HG03571 (cell line): ENCODE measurements around the gene ZEB2.

ENCODE experiments used
- ATAC-seq: cut with Tn5 transposase; IDR thresholded peaks from one replicate; pipeline ENCODE4 v1.9.1; 2021; ENCODE audit not compliant: unreplicated experiment

Gene ZEB2

DNA sequence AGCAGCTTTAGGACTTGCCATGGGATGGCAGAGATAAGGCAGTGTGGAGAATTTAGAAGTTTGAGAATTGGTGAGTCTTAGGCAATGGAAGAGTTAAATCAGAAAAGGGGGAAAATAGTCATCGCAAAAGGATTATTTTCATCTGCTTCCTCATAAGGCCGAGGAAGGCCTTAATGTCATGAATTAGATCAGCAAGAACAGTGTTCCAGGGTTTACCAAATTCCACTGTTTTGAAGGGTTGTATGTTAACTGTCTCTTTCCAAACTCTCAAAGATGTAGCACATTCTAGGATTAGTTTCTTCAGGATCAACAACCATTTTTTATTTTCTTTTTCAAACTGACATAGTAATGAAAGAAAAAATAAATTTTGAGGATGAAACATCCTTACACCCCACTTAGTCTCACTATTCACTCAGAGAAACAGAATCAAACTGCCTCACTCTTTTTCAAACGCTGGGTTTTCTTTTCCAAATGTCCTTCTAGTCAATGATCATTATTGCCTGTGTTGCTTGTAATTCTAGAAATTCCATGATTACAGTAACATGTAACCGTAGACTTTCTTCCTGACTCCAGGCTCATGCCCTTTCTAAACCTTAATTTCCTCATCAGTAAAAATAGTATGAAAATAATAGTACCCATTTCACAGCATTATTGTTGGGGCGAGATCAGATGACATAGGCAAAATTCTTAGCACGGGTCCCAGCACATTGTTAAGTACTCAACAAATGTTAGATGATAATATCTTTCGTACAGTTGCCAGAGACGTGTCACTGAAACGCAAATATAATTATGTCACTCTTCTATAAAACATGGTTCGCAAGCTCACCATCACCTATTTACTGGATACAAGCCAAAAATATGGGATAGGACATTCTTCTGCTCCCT is 23.6 kb downstream of the ZEB2 start:
- ATAC-seq, result no peak

DNA sequence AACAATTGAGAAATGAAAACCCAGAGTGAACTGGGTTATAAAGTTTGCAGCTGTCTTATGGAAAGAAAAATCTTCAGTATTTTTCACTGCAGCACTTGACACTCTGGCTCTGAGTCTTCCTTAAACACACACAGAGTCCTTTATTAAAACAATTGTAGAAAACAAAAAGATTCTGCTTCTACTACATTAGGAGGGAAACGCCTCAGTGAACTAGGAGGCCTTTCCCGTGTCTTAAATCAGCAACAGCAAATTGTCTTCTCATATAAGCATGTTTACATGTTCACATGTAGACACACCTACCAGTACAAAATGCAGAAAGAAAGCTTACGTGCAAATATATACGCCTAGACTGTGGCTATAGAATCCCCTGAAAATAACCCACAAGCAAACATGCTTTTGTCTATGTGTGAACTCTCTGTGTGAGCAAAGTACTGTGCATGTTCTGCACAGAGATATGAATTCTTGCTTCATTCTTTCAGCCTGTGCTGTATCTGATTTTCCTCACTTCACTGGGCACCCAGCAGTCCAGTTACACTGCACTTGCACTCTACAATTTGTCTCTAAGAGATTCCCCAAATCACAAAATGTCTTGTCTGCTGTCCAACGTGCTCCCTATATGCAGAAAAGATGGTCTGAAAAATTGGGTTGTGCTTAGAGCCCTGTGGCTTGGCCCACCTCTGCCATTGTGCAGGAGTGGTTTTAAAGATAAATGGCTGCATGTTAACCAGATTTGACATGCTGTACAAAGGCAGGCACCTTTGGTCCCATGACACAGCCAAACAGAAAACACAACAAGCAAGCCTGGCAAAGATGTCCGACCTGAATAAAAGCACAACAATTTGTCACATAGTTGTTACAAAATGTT is 24.5 kb downstream of the ZEB2 start:
- ATAC-seq, result no peak

DNA sequence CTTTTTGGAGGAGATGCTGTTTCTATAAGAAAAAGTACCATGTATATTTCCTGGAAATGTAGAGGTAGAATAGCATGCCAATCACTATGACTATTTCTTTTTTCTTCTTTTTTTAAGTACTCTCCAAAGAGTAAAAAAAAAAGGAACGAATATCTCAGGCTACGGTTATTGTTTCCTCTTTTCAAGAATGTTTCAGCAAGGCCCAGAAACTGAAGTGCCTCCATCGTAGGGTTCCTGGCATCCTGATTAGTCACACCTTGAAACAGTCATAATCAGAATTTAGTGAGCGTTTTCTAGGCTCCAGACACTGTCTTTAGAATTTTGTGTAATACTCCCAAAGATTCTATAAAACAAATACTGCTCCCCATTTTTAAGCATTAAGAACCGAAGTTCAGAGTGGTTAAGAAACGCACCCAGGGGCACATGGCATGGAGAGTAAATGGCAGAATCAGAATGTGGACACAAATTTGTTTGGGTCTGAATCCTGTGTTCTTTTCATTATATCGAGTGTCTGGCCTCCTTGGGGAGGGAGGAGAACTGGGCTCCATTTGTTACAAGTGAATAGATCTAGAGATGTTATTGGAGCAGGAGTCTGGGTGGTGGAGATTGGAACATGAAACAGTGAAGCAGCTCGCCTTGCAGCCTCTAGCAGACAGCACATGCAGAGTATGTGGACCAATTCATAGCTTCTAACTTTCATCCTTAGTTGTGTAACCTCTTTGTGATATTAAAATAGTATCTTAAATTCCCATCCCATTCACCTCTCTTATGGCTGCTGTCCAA is 26.7 kb downstream of the ZEB2 start:
- ATAC-seq, result no peak

DNA sequence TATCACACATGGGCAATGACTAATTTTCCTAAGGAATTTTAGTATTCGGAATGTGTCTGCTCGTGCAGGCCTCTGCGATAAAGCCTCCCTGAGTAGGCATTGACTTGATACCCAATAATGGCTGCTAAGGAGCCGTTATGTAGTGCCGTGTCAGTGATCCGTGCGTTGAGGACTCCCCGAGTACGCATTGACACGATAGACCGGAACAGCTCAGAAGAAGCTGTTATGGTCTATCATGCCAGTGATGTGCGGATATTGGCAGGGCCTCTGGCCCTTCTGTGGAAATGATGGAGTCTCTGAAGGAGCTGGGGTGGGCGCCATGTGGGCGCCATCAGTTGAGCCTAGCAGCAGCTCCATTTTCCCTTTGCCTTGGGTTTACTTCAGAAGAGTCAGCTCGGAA is 29.1 kb downstream of the ZEB2 start:
- ATAC-seq, result no peak

DNA sequence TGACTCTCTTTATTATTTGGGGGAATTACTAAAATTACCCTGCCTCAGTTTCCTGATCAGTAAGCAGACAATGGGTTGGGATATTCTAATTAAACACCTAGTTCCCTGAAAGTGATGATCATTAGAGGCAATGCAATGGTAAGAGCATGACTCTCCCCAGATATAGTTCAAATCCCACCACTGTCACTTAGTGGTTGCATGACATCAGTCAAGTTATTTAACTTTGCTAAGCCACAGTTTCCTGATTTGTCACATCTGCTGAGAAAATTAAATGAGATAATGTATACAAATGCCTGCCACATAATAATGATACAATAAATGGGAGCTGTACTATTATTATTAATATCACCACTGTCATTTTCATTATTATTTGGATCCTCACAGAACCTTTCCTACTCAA is 29.9 kb downstream of the ZEB2 start:
- ATAC-seq, result no peak

DNA sequence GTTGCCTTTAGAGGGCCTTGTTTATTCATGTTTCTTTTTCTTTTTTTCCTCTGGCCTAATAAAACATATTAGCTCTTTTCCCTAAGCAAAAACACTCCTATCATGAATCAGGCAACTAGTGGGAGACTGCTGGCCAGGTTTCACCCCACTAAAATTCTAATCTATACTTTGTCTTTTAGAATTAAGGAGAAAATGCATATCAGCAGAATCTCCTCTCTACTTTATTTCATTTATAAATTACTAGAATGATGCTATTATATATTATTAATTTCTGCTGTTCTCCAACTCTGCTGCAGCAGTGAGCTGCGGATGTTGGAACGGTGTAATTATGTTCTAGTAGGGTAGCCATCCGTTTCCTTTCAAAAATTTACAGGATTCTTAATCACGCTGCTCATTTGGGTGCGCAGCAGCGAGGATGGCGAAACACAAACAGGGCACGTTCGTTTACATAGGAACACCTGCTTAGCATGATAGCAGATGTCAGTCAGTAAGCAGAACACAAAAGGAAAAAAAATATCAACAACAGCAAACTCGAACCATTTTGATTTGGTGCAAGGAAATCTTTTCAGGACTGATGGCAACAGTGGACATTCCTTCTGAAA is 30.5 kb downstream of the ZEB2 start:
- no peak for ATAC-seq

DNA sequence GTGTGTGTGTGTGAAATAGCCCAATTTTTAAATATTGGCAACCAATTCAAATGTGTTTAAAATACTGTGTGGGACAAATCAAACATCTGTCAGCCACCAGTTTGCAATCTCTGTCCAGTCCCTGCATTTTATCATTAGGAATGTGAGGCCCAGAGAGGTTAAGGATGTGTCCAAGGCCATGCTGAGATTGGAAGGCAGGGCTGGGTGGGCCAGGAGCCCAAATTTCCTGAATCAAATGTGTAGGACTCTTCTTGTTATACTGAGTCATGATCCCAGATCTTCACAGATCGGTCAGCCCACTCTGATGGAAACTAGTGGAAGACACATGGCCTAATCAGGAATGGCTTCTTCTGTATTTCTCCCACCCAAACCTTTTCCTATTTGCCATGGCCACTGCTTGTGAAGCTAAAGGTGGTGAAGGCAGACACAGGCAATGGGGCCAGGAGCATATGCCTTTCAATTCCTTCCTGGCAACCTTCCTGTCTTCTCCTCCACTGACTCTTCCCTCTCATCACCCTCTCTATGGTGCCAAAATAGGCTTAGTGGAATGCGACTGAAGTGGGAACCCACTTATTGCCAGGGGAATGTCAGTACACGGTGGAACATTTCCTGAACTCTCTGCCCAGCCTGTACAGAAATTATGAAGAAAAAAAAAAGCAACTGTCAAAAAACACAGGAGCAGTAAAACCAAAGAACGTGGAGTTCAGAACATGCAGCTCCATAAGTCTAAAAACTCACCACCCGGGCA is 35.5 kb downstream of the ZEB2 start:
- no peak for ATAC-seq

DNA sequence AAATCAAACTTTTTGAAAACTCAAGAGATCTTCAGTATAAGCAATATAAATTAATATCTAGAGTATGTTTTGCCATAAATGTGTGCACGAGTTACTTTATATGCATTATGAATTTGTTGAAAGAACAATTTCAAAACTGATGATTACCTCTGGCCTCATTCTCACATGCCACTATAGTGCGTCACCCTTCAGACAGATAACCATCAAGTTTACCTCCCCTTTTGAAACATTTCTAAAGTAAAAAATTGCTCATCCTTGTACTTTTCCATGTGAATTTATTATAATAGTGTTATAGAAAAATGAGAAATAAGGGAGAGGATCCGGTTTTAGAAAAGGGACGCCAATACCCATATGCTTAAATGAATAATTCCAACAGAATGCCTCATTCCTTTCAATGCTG is 38.3 kb downstream of the ZEB2 start:
- no peak for ATAC-seq

DNA sequence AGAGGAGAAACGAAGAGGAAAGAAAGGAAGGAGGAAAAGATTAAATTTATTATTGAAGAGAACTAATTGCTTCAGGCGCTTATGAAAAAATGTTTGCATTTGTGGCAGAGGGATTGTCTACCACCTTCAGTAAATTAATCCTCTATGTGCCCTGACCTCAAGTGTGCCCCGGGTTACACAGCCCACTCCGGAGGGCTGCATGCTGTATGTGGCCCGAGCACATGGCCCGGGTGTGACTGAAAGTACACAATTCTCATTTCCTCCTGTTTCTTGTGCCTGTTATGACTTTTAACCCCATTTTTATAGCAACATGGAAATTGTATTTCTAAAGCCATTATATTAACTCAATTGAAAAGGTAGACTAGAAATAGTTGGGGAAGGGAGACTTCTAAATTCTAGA is 38.8 kb downstream of the ZEB2 start:
- ATAC-seq, result no peak

DNA sequence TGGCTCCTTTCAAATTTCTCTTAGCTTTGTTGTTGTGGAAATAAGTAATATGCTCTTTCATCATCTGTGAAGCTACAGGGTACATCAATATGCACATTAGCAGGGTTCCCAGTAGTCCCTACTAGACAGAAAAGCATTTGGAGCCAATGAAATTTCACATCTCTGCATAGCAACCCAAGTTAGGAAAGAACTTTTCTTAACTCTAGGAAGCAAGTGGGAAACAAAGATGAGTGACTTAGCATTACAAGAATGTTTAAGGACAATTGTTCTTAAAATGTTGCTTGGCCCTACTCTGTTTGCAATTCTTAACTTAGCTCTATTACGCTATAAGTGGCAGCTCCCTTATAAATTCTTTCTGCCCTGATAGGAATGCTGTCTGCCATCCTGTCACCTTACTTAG is 39.6 kb downstream of the ZEB2 start:
- ATAC-seq, result no peak

DNA sequence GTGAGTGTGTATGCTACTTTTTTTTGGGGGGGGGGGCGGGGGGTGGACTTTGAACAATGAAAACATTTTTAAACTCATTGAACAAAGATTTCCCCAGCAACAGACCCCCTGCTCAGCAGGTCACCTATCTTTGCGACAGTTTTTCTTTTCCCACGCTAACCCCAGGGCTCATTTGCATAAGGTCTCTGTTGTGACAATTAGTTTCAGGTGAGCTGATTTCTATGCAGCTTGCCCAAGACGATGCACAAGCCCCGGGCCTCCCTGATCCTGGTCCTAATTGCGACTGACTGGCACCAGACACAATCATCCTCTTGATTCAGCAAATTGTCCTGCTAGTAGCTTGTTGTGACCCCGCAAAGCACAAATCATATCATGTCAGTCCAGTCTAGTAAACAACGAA is 40.3 kb downstream of the ZEB2 start:
- no peak for ATAC-seq

DNA sequence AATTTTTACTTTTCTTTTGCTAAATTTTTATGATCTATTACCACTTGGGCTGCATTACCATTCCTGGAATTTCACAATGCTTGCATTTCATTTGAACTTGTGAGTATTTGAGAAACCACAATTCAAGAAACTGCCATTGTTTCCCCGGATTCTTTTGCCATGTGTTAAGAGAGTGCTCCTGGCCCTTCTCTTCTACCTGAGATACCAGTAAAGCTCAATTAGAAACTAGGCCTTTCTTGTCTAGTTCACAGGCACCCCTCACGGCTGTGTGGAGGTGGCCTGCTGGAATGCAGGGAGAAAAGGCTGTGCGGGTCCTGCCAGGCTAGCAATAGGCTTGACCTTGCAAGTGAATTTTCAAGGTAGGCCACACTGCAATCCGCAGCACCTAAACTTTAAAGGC is 40.8 kb downstream of the ZEB2 start:
- no peak for ATAC-seq

DNA sequence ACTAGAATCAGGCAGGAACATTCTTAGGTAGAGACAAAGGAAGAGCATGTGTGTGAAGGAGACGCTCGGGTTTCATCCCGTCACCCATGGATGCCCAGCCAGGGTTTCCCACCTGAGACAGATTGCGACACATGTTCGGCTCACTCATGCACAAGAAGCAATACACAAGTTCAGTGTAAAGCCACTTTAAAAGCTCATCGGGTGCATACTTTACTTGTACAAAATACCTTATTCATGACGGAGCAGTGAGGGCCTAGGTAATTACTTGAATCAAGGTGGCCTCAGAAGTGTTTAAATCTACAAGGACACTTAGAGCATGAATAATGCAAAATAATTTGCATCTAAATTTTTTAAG is 42.0 kb downstream of the ZEB2 start:
- ATAC-seq, result no peak

DNA sequence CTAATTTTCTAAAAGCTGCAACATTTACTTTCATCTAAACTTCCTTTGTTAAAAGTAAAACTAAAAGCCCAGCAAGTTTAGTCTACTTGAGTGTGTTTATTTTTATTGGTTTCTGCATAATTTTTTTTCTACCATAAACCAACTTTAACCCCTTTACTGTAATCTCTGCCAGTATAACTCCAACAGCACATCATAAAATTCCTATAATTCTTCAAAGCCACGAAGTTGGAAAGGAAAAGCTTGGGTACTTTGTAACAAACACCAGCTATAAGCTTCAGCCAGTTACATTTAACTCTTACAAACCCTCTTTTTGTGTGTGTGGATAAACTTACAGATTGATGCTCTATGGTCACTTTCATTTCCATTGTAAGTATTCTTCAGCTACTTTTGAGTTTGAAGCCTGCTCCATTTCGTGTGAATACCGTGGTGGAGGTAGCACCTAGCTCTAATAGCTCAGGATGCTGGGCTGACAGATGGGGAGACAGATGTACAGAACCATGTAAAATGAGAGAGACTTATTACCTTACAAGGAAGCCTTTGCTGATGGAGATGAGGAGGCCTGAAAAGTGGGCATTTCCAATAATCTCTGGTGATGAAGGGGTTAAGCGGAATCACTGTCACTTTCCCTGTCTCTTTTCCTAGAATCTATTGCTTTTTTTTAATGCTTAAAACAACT is 42.5 kb downstream of the ZEB2 start:
- no peak for ATAC-seq

DNA sequence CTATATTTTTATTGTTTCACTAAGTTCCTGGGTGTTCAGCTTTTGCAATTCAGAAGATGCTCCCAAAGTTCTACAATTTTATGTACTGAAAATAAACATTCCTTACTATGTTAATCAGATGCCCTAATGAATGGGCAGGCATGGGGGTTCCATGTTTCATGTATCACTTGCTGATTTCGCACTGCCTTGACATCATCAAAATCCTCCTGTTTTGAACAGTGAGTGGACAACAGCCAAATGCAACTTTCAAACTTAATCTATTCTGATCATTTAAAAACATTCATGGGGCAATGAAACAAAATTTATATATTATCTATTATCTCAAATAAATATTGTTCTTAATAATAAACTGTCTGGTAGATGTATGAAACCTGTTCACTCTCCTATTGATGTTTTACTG is 43.2 kb downstream of the ZEB2 start:
- ATAC-seq, result no peak

DNA sequence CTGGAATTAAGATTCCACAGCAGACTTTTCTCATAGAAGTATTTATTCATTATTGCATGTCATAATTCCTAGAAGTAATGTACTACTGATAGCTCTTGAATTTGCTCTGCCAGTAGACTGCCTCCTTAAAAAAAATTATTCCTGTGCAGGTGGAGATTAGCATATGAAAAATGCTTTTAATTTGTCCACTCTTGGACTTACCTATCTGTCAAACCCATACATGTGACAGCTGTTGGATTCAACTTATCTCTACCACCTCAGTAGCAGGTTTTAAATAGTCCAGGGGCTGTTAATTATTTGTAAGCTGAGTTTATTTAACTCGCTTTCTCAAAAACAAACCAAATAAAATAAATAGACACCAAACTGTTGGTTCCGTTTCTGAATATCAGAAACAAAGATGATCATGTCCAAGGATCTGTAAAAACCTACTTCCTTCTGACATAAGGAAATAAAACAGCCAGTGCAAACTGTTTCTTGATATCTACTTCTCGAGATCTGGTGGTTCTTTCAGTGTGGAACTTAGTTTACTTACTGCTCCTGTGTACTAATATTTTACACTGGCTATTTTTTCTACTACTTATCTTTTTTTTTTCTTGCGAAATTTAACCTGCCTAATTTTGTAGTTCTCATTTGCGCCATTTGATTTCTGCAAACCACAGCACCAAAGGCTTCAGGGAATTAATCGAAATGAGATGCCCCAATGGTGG is 44.2 kb downstream of the ZEB2 start:
- no peak for ATAC-seq

DNA sequence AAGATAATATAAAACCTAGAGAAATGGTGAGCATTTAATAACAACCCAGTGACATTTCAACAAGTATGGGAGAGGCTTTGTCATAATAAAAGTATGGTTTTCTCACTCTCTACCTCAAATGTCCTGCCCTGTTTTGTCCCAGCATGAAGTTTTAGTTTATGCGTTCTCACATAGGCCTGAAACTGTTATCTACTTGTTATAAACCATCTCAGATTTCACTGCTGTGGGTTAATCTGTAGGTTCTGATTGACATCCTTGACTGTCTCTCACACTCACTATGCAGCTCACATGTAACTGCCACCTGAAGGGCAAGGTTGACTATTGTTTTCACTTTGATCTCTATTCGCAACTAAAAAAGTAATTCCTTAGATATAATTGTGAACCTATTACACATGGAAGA is 44.9 kb downstream of the ZEB2 start:
- ATAC-seq, result no peak

DNA sequence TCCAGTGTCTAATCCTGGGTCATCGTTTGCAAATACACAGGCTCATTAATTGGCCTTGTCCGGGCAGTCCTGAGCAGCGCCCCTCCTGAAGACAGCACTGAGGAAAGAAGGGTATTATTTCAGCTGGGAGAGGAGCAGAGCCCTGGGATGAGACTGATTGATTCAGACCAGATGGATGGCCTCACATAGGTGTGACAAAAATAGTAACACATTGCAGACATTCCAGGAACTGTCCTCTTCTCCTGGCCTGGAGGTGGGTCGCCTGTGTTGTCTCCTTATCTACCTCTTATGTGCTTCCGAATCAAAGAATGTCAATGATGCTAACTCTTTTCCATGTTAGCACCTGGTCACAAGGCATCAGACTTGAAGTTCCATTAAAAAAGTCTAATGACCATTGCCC is 45.9 kb downstream of the ZEB2 start:
- no peak for ATAC-seq

DNA sequence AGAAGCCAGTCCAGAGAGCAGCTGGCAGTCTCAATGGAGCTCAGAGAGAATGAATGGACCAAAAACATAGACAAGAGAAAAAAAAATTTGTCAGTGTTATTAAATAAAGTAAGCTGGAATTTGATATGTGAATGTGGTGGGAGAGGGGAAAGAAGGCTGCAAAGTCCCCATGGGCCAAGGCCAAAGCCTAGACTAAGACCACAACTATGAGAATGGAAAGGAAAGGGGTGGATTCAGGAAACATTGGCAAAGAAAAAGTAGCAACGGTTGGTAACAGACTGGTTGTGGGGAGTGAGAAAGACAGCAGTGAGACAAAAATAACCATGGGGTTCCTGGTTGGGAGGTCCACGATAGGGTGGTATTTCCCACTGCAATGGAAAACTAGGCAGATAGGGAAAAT is 47.0 kb downstream of the ZEB2 start:
- ATAC-seq, result no peak
